ENCODE results near the gene HBB.

- no peak for TF ChIP-seq CTCF (IDR thresholded peaks at IDR 0.05; ENCODE audit: low read depth, low read length, missing input control)
- no peak for TF ChIP-seq RXRA (IDR thresholded peaks at IDR 0.05)
- no peak for TF ChIP-seq YY1 (IDR thresholded peaks at IDR 0.05)
These were observed 47.5 kb upstream of the HBB start for GRCh38 chr11:5274395-5274794.

All from liver (tissue), 3 donors.